ENCODE measurements around the gene SF3B6. TPM values are rescaled to one million over a fixed set of nuclear protein-coding genes. Genes with fewer than 3 reads are reported as not detected.

The SF3B6 gene
- total and polyA plus RNA-seq, 2 donors (not counting 1 experiment from before 2014, with no cell fraction given): 134 to 210 TPM

DNA sequence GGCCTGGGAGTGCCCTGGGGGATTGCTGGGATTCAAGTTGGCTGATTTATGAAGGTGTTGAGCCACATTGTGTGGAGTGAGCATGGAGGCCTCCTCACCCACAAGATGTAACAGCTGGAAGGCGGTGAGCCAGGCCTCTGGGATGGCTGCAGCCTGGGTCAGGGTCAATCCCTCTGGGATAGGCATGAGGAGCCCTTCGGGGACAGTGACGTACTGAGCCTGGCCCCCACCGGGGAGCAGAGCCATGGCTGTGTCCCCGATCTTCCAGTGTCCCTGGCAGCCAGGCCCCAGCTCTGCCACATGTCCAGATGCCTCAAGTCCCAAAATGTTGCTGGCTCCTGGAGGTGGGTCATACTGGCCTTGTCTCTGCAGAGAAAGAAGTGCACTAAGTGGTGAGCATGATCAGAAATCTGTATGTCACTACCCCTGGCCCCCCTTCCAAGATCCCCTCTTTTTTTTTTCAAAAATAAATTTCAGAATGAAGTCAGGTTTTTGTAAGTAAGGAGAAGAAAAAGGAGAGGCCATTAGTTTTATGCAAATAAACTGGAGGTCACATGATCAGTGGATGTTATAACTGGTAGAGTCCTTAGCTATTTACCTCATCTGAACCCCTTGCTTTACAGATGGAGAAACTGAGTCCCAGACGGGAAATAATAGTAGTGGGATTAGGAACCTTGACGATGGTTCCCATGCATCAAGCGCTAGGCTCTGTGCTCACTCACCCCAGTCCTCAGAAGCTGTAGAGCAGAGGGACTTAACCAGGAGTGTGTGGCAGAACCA is 6.9 kb upstream of the SF3B6 start:
- no peaks in the 10 kb centered on the region for H3K9me3 ChIP-seq (ENCODE audit: control insufficient read depth, insufficient read depth, low read depth, low read length)
- peaks cover 2% of the 10 kb centered on the region for H3K79me2 ChIP-seq (ENCODE audit: control insufficient read depth, insufficient read depth, low read length)
- peak overlapping the region; percentile 82 for H3K27ac ChIP-seq (ENCODE audit: insufficient read depth, low read length)
- peaks cover 5% of the 10 kb centered on the region for H3K36me3 ChIP-seq (ENCODE audit: control insufficient read depth, insufficient read depth, low read length)
- DNase-seq (ENCODE audit: low read depth in 2 of 2): no peak
- H2AFZ ChIP-seq (ENCODE audit: low read length): no peak overlapping the region
- H3K4me2 ChIP-seq (ENCODE audit: extremely low read depth, insufficient read depth, low read length): peak overlapping the region; percentile 93
- H3K9ac ChIP-seq (ENCODE audit: insufficient read depth, low read length): no peak overlapping the region
- peaks cover 10% of the 10 kb centered on the region for H3K4me1 ChIP-seq (ENCODE audit: control insufficient read depth, extremely low read depth, insufficient read depth, low read length)
- H4K20me1 ChIP-seq (ENCODE audit: control insufficient read depth, extremely low read depth, insufficient read depth, low read length): no peaks in the 10 kb centered on the region
- peak overlapping the region; percentile 75 to 86 (median 84) for H3K4me3 ChIP-seq (replicated peaks in 1 of 4; ENCODE audit: control extremely low read depth in 1 of 4, insufficient read depth in 1 of 4, low read depth in 3 of 4, low read length in 4 of 4)
- H3K27me3 ChIP-seq (ENCODE audit: control insufficient read depth, insufficient read depth, low read length): no peaks in the 10 kb centered on the region
- TF ChIP-seq, protein P1, sequence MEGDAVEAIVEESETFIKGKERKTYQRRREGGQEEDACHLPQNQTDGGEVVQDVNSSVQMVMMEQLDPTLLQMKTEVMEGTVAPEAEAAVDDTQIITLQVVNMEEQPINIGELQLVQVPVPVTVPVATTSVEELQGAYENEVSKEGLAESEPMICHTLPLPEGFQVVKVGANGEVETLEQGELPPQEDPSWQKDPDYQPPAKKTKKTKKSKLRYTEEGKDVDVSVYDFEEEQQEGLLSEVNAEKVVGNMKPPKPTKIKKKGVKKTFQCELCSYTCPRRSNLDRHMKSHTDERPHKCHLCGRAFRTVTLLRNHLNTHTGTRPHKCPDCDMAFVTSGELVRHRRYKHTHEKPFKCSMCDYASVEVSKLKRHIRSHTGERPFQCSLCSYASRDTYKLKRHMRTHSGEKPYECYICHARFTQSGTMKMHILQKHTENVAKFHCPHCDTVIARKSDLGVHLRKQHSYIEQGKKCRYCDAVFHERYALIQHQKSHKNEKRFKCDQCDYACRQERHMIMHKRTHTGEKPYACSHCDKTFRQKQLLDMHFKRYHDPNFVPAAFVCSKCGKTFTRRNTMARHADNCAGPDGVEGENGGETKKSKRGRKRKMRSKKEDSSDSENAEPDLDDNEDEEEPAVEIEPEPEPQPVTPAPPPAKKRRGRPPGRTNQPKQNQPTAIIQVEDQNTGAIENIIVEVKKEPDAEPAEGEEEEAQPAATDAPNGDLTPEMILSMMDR (conservative IDR thresholded peaks at IDR 0.05 in 1 of 2, IDR thresholded peaks at IDR 0.05 in 1 of 2; ENCODE audit: low read depth in 1 of 2, low read length in 2 of 2): no peak
- no peak for TF ChIP-seq EZH2 (IDR thresholded peaks at IDR 0.05; ENCODE audit: low read length, missing control alignments)

DNA sequence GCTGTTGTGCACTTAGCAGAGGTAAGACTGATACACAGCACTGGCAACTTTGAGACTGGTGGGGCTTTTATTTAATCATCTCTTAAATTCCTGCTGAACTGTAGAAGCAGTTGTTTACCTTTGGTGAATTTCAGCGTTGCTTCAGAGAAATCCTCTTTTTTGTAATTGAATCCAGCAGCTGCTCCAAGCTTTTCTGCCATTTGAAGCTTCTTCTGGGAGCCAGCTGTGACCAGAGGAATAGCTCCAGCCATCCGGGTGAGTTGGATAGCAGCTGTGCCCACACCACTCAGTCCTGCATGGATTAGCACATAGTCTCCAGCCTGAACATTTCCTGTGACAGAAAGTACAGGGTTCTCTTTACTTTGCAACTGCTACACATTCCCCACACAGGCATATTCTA is 4.6 kb upstream of the SF3B6 start:
- Histone ChIP-seq H3K27me3 (ENCODE audit: control insufficient read depth, insufficient read depth, low read length) (no peaks in the 10 kb centered on the region), H3K9me3 (ENCODE audit: control insufficient read depth, insufficient read depth, low read depth, low read length) (no peaks in the 10 kb centered on the region), H3K4me1 (ENCODE audit: control insufficient read depth, extremely low read depth, insufficient read depth, low read length) (peaks cover 12% of the 10 kb centered on the region), H3K27ac (ENCODE audit: insufficient read depth, low read length) (no peak overlapping the region), H3K4me2 (ENCODE audit: extremely low read depth, insufficient read depth, low read length) (no peak overlapping the region), H3K9ac (ENCODE audit: insufficient read depth, low read length) (no peak overlapping the region), H3K79me2 (ENCODE audit: control insufficient read depth, insufficient read depth, low read length) (peaks cover 4% of the 10 kb centered on the region), H3K36me3 (ENCODE audit: control insufficient read depth, insufficient read depth, low read length) (peaks cover 7% of the 10 kb centered on the region), H3K4me3 (replicated peaks in 1 of 4; ENCODE audit: control extremely low read depth in 1 of 4, insufficient read depth in 1 of 4, low read depth in 3 of 4, low read length in 4 of 4) (no peak overlapping the region), H2AFZ (ENCODE audit: low read length) (no peak overlapping the region), H4K20me1 (ENCODE audit: control insufficient read depth, extremely low read depth, insufficient read depth, low read length) (no peaks in the 10 kb centered on the region)
- DNase-seq (ENCODE audit: low read depth in 2 of 2): no peak
- TF ChIP-seq, protein P1 (conservative IDR thresholded peaks at IDR 0.05 in 1 of 2, IDR thresholded peaks at IDR 0.05 in 1 of 2; ENCODE audit: low read depth in 1 of 2, low read length in 2 of 2): no peak

DNA sequence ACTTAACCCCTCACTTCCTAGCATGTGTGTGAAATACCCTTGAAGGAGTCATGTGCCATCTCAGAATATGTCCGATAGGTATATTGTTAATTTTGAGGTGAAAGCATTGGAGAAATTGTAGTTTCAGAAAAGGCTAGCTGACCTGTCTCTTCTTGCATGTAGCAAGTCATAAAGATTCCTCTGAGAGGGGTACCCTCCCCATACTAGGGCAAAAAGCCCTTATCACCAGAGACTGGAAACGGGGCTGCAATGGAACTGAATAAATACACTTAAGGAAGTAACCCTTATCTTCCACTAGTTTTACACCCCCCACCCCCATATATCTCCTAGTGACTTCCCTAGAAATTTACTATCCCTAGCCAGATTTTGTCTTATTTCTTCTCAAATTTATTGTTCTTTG is 1.8 kb upstream of the SF3B6 start:
- H3K27ac ChIP-seq (ENCODE audit: insufficient read depth, low read length): peak overlapping the region; percentile 52
- no peak overlapping the region for H3K9ac ChIP-seq (ENCODE audit: insufficient read depth, low read length)

More for the DNA sequence above, 1.8 kb upstream of the SF3B6 start:
- peaks cover 14% of the 10 kb centered on the region for H3K79me2 ChIP-seq (ENCODE audit: control insufficient read depth, insufficient read depth, low read length)
- peaks cover 7% of the 10 kb centered on the region for H3K36me3 ChIP-seq (ENCODE audit: control insufficient read depth, insufficient read depth, low read length)
- peak overlapping the region in 3 of 4 experiments; percentile 70 to 100 (median 97) for H3K4me3 ChIP-seq (replicated peaks in 1 of 4; ENCODE audit: control extremely low read depth in 1 of 4, insufficient read depth in 1 of 4, low read depth in 3 of 4, low read length in 4 of 4)
- peak overlapping the region; percentile 50 for H2AFZ ChIP-seq (ENCODE audit: low read length)
- peaks cover 5% of the 10 kb centered on the region for H3K4me1 ChIP-seq (ENCODE audit: control insufficient read depth, extremely low read depth, insufficient read depth, low read length)
- no peak for TF ChIP-seq EZH2 (IDR thresholded peaks at IDR 0.05; ENCODE audit: low read length, missing control alignments)
- TF ChIP-seq, protein P1 (conservative IDR thresholded peaks at IDR 0.05 in 1 of 2, IDR thresholded peaks at IDR 0.05 in 1 of 2; ENCODE audit: low read depth in 1 of 2, low read length in 2 of 2): no peak
- peak overlapping the region; percentile 92 for H3K4me2 ChIP-seq (ENCODE audit: extremely low read depth, insufficient read depth, low read length)
- no peaks in the 10 kb centered on the region for H3K27me3 ChIP-seq (ENCODE audit: control insufficient read depth, insufficient read depth, low read length)
- H3K9me3 ChIP-seq (ENCODE audit: control insufficient read depth, insufficient read depth, low read depth, low read length): no peaks in the 10 kb centered on the region
- H4K20me1 ChIP-seq (ENCODE audit: control insufficient read depth, extremely low read depth, insufficient read depth, low read length): no peaks in the 10 kb centered on the region
- no peak for DNase-seq (ENCODE audit: low read depth in 2 of 2)

Measured in fibroblast of lung (primary cell).